HK-2 (cell line): ENCODE results near the gene DIS3L.
"Not testable (repeated sequence)": the region's sequence is repeated elsewhere in the genome, so short reads cannot be mapped to it uniquely, and the experiment has no call there.

Experiments
- DNase-seq: peaks from one replicate; pipeline ENCODE4 v3.0.0-alpha.2; 2018; ENCODE audit not compliant: unreplicated experiment

Gene DIS3L

DNA sequence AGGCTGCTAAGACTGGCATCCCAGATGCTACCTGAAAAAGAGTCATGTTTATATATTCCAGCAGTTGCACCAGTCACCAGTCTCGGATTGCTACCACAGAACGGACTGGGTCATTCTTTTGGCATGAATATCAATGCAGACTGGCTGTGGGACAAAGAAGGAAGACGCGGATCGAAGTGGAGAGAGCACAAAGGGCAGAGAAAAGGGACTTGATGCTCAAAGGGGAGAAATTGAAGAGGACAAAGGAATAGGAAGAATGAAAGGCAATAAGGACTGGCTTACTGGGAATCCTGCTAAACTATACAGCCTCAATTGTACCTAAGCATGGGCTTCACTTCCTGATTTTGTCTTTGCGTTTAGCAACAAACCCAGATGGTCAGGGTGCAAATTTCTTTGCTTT, 15.3 kb upstream of the DIS3L start:
- DNase-seq: no peak

DNA sequence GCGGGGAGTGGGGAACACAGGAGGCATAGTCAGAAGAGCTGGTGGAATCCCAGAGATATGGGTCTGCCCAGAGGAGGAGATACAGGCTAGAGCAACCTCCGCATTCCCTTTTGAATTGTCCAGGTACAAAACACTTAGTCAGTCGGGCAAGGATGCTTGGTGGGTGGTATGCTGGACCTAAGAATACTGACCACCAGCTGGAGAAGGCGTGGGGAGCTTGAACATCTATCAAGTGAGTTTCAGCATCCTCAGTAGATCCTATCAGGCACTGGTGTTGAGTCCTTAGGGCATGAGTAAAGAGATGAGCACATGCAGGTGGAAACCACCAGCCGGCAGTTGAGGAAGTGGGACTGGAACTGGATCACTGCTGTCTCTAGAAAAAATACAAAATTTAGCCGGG, 14.7 kb upstream of the DIS3L start:
- no peak for DNase-seq

DNA sequence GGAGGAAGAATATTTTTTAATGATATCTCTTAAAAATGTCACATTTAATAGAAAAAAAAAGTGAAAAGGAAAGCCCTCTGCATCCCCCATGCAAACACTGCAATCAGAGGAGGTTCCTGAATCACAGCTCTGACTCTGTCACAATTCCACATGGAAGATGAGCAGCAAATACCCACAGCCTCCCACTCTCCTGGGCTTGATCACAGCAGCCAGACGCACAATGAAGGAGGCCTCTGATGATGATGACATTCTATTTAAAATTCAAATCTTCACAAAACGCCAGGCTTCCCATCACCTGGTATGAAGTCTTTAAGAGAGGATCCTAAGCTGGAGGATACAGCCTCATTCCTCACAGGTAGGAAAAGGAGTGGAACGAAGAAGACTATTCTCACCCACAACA, 9.1 kb upstream of the DIS3L start:
- DNase-seq: no peak

DNA sequence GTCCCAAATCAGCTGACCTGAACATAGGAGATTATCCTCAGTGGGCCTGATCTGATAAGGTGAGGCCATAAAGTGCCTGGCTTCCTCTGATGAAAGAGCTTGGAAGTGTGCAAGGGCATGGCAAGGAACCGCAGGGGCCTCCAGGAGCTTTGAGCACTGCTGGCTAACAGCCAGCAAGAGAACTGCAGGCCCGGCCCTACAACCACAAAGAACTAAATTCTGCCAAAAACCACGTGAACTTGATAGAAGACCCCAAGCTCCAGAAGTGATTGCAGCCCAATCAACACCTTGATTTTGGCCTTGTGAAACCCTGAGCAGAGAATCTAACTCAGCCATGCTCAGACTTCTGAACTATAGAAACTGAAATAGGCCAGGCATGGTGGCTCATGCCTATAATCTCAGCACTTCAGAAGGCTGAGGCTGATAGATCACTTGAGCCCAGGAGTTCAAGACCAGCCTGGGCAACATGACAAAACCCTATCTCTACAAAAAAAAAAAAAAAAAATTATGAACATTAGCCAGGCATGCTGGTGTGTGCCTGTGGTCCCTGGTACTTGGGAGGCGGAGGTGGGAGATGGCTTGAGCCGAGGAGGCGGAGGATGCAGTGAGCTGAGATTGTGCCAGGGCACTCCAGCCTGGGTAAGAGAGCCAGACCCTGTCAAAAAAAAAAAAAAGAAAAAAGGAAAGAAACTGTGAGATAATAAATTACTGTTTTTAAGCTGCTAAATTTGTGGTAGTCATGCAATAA, 7.7 kb upstream of the DIS3L start:
- no peak for DNase-seq

DNA sequence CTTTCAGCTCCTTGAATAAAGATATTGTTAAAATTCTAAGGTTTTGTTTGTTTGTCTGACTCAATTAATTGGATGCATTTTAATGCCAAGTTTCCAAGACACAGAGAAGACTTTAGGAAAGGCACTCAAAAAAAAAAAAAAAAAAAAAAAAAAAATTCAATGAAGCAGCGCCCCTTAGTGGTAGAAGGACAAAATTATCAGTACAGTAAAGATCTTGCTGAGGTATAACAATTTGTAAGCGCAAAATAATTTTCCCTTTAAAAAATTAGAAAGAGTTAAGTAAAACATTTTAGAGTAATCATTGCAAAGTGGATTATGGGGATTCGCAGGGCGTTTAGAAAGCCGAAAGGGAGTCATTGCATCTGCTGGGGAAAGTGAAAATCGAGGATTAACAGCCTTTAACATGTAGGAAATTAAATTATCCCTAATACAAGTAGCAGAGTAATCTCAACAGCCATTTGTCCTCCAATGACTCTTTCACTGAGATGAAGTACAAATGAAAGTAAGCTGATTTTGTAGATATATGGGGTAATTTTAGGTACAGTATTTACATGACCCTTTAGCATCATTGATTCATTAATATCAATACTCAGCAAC, 5.8 kb upstream of the DIS3L start:
- no peak for DNase-seq

DNA sequence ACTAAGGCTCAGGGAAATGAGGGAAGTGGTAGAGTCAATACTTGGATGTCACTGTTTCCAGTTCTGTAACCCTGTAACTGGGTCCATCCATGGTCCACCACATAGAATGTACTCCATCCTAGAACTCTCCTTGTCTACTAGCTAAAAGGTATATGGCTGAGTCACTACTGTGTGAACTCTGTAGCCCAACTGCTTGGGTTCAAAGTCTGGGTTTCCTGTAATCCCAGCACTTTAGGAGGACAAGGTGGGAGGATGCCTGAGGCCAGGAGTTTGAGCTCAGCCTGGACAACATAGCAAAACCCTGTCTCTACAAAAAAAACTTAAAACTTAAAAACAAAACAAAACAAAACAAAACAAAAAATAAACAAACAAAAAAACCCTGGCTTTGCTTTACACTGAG, 5.3 kb upstream of the DIS3L start:
- no peak for DNase-seq

DNA sequence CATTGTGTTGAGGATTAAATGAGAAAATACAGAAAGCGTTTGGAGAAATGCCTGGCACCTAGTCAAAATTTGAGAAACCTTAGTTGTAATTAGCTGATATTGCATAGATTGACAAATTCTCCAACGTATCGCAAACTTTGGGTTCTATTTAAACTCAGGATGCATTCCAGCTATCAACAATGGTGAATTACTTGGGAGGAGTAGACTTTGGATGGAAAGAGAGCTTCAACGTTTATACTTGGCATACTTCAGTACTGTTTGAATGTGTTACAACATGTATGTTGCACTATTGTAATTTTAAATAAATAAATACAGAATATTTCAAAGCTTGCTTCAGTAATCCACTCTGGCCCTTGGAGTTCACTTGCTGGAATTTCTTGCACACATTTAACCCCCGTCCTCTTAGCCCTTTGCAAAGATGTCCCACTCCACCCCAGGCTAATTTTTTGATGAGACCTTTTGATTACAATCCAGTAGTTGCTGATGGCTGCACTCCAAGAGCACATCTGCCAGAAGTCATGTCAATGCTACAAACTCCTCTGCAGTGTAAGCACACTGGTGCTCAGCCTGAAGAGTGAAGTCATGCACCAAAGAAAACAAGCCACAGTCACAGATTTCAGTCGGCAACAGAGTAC, 4.7 kb upstream of the DIS3L start:
- DNase-seq: no peak

DNA sequence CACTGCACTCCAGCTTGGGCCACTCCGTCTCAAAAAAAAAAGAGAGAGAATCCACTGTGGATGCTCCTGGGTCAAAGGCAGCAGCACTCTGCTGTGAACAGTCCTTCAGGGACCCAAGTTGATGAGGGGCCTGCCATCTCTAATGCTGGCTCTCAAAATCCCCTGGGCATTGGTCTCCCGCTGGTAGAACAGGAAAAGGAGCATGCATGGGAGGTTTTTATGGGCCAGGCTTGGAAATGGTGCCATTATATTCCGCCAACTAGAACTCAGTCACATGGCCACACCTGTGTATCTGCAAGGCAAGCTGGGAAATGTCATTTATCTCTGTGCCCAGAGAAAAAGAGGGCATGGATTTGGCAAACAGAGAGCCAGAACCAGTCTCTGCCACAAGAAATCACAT, 3.4 kb upstream of the DIS3L start:
- no peak for DNase-seq

DNA sequence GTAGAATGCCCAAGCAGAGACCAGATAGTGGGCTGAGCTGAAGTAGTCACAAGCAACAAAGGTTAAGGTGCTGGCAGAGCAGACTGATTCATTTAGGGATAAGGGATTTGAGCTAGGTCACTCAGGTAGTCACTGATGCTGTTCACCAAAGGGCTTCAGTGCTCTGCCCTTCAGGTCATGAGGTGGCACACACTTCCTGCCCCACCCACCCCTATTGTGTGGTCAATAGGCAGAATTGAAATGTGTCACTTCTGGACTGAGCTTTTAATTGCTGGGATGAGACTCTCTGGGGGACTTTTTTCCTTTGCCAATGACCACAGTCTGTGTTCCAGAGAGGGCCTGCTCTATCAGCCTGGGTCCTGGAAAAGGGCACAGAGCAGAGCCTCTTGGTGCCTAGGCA, 2.9 kb upstream of the DIS3L start:
- no peak for DNase-seq

DNA sequence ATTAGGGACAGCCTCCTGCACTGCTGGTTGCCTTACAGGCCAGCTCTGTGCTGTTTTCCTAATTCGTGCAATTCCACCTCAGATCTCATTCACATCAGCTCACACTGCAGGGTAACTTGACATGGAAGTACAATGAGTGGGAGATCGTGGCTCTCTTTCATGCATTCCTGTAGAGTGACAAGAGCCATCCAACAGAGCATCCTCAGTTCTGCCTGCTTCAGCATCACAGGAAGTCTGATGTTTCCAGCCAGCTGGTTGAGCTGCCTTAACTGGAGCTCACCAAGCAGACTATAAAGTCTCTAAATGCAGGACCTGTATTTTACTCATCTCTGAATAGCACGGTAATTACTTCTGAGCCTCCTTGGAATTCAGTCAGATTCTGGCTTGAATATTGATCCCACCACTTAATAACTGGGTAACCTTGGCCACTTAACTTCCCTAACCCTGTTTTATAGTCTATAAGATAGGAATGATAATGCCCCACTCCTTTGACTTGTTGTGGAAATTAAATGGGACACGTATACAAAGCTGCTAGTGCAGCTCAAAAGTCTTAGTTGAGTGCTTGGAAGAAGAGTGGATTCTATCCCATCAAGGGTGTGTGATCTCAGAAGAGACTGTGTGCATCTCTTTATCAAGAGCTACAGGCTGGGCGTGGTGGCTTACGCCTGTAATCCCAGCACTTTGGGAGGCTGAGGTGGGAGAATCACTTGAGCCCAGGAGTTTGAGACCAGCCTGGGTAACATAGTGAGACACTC, 1.4 kb upstream of the DIS3L start:
- no peak for DNase-seq

DNA sequence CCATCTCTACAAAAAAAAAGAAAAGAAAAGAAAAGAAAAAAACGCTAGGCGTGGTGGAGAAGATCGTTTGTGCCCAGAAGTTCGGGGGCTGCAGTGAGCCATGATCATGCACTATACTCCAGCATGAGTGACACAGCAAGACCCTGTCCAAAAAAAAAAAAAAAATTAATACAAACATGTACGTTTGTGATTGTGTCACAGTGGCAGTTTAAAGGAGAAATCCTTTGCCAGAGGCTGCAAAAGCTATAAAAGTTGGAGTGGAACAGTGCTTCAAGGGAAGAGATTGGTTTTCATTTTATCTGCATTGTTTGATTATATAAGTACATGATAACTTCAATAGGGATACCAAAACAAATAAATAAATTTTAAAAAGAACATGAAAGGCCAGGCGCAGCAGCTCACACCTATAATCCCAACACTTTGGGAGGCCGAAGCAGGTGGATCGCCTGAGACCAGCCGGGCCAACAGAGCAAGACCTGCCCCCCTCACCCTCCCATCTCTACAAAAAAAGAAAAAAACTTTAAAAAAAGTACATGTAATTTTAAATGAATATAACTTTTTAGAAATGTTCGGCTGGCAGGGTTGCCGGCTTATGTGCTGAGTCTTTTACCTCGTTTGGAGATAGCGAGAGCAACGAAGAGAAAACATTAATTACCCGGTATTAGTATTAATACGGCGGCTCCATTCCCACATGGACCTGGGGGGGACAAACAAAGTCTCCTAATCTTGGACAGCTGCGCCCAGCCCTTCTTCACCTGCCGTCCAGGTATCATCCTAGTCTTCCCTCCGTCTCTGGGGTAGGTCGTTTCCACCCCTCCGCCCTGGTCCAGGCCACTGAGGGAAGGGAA, 573 bp upstream of the DIS3L start:
- DNase-seq: no peak

DNA sequence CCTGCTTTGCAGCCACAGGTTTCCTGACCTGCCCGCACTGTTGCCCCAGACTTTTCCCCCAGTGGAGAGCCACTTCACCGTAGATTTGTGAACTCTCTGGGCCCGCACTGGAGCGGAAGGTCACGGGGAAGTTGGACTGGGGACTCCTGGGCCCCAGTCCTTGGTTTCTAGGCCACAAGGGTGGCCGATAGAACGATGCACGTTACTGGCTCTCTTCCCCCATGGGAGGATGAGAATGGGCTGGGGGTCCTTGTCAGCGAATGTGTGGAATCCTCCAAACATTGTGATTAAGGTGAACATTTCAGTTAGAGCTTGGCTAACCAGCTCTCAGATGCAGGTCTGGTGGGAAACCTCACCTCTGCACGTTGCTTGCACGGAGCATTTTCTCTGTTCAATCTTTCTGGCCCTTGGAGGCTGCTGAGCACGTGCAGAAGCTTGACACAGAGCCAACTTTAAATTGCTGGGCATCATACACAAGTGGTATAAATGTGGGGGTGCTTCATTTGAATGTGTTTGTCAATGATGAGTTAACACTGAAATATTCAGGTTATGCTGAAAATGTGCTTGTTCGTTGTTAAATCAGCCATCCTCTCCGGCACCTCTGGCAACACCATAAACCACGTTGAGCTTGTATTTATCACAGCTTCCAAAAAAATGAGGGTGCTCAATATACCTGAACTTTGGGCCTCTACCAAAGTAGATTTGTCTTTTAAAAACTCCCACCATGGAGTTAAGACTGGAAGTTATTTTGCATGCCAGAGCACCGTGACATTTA, 976 bp downstream of the DIS3L start:
- peak; percentile 41 for DNase-seq

DNA sequence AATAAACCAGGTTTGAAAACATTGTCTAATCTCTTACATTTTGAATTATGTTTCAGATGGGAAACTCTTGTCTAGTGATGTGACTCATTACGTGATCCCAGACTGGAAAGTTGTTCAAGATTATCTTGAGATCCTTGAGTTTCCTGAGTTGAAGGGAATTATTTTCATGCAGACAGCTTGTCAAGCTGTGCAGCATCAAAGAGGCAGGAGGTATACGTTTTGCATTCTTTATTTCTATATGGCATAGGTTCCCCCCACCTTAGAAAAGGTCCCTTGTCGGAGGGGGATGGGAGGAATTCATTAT, 1.5 kb downstream of the DIS3L start:
- no peak for DNase-seq

DNA sequence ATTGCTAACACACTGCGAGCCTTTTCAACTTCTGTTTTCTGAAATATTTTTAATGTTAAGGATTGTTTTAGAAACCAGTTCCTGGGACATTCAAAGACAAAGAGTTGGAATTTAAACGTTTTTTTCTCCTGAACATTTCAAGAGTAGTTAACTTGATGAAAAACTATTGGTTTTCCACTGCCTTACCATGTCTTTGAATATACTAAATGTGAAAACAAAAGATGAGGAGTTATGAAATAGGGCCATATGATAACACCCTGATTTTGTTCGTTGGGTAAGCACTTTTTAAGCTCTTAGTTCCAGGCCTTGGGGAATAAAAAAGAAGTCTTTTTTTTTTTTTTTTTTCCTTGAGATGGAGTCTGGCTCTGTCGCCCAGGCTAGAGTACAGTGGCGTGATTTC, 2.8 kb downstream of the DIS3L start:
- no peak for DNase-seq

DNA sequence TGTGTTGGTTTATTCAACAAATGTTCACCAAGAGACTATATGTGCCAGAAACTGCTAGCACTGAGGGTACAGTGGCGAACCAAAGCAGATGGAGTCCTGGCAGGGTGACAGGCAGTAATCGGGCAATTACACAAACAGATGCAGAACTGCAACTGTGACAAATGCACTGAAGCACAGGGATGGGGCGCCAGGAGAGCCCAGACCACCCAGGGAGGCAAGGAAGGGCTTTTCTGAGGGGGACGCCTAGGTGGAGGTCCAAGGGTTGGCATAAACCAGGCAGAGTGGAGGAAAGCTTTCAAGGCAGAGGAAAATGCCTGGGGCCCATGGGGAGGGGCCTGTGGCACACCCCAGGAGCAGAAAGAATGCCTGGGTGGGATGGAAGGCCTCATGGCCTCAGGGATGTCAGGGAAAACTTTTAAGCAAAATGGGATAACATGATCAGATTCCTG, 5.5 kb downstream of the DIS3L start:
- no peak for DNase-seq

DNA sequence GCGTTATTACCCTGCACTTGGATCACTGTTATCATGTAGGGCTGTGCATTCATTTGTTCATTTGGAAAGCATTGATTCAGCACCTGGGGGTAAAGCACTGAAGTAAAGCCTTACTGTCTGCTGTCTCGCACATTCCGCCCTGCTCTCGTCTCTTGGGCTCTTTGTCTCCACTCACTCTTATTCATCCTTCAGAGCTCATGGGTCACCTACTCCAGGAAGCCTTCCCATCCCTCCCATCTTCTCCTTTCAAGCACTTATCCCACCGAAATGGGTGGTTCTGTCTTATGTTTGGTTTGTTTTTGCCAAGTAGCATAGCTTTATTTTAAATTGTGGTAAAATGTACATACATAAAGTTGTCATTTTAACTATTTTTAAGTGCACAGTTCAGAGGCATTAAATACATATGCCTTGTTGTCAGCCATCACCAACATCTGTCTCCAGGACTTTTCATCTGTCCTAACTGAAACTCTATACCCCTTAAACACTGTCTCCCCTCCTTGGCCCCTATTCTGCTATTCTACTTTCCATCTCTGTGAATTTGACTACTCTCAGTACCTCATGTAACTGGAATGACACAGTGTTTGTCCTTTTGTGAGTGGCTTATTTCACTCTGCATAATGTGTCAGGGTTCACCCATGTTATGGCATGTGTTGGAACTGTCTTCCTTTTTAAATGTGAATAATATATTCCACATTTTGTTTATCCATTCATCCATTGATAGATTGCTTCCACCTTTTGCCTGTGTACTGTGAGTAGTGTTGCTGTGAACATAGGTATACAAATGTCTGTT, 9.3 kb downstream of the DIS3L start:
- DNase-seq: no peak

DNA sequence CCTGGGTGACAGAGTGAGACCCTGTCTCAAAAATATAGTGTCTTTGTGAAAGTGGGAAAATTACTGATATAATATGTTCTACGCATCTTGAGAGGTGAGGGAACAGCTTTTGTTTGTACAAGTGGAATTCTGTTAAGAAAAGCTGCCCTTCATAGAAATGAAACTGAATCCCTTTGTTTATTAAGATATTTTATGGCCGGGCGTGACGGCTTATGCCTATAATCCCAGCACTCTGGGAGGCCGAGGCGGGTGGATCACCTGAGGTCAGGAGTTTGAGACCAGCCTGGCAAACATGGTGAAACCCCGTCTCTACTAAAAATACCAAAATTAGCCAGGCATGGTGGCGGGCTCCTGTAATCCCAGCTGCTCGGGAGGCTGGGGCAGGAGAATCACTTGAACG, 11.1 kb downstream of the DIS3L start:
- DNase-seq: not testable (repeated sequence)

DNA sequence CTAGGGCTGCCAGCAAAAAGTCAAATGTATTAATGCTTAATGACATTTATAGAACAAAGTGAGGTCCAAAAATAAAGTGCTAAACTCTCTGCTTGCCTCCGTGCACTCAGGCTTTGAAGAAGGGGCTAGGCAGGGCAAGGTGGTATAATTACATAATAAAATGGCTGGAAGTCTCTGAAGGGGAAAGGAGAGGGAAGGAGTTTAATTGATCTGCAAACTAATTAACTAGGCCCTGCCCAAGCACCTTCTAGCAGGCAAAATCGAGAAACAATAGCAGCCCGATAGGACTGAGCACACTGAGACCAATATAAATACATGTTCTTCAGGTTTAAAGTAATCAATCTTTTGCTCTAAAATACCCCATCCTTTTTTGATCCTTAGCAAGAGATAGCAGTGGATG, 13.0 kb downstream of the DIS3L start:
- no peak for DNase-seq

DNA sequence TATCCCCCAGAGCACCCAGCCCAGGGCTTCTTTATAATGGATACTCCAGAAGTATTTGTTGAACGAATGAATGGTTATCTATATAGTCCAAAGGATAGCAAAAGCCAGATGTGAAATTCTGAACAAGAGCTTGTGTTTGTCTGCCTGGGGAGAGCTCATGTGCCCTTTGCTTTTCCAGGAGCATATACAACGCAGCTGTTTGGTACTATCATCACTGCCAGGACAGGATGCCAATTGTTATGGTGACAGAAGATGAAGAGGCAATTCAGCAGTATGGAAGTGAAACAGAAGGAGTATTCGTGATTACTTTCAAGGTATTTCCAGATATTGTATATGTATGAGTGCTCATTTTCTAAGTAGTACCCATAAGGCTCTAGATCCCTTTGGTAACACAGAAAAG, 15.2 kb downstream of the DIS3L start:
- DNase-seq: no peak

DNA sequence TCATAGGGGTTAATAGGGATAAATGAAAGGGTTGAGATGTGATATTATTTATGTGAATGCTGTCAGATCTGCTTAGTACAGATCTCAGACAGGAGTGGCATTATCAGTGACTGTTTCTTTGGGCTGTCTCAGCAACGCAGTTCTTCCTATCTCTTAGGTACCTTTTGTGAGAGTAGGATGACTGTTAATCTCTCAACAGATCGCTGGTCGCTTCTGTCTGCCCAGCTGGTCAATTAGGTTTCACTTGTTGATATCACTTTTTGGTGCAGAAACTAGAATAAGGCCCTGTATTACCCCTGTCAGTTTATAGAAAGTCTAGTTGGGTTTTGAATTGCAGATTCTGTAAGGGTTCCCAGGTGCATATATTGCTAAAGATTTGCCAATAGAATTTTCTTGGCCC, 16.5 kb downstream of the DIS3L start:
- DNase-seq: no peak
